ENCODE data around the gene SRRM5.
A peak's percentile ranks its signal among the peaks of the same experiment; 100 is the strongest.
"Not testable (repeated sequence)": the region's sequence is repeated elsewhere in the genome, so short reads cannot be mapped to it uniquely, and the experiment has no call there.

SRRM5 gene

GRCh38 chr19:43611788-43612187 is at the start of gene SRRM5:
Gene SRRM5 (plus strand): TSS chr19:43612088. CDS start chr19:43612122, 34 bp downstream.
- no peak for DNase-seq (ENCODE audit: low read depth)

- DNase-seq (ENCODE audit: low read depth) = no peak
These were observed 49.6 kb upstream of the SRRM5 start for GRCh38 chr19:43562226-43562697.

- DNase-seq (ENCODE audit: low read depth) = peak; percentile 57
These were observed 49.1 kb upstream of the SRRM5 start for GRCh38 chr19:43562698-43563241.

- no peak for DNase-seq (ENCODE audit: low read depth)
These were observed 48.0 kb upstream of the SRRM5 start for GRCh38 chr19:43563816-43564457.

GRCh38 chr19:43564800-43565199 is 47.1 kb upstream of the SRRM5 start:
- no peak for DNase-seq (ENCODE audit: low read depth)

GRCh38 chr19:43569657-43570056 is 42.2 kb upstream of the SRRM5 start:
- DNase-seq (ENCODE audit: low read depth) = no peak

GRCh38 chr19:43570174-43570791 is 41.6 kb upstream of the SRRM5 start:
- no peak for DNase-seq (ENCODE audit: low read depth)

- DNase-seq (ENCODE audit: low read depth) = no peak
These were observed 39.7 kb upstream of the SRRM5 start for GRCh38 chr19:43572171-43572588.

GRCh38 chr19:43574424-43575155 is 37.3 kb upstream of the SRRM5 start:
- no peak for DNase-seq (ENCODE audit: low read depth)

- peak; percentile 94 for DNase-seq (ENCODE audit: low read depth)
These were observed 36.5 kb upstream of the SRRM5 start, which contains the start of the genes PINLYP and XRCC1 for GRCh38 chr19:43575156-43575950. Gene PINLYP (plus strand): TSS chr19:43575801. CDS start chr19:43577192, 1,391 bp downstream. Gene XRCC1 (minus strand): TSS chr19:43575527. CDS start chr19:43575458, 69 bp downstream.

- no peak for DNase-seq (ENCODE audit: low read depth)
These were observed 35.7 kb upstream of the SRRM5 start for GRCh38 chr19:43575955-43576878.

- DNase-seq (ENCODE audit: low read depth) = no peak
These were observed 33.1 kb upstream of the SRRM5 start for GRCh38 chr19:43578787-43579186.

- DNase-seq (ENCODE audit: low read depth) = no peak
These were observed 30.4 kb upstream of the SRRM5 start for GRCh38 chr19:43581467-43581866.

GRCh38 chr19:43582495-43582894 is 29.4 kb upstream of the SRRM5 start:
- DNase-seq (ENCODE audit: low read depth) = no peak

- DNase-seq (ENCODE audit: low read depth) = no peak
These were observed 27.4 kb upstream of the SRRM5 start for GRCh38 chr19:43584484-43584883.

GRCh38 chr19:43586346-43586745 is 25.5 kb upstream of the SRRM5 start:
- DNase-seq (ENCODE audit: low read depth) = no peak

GRCh38 chr19:43587029-43587428 is 24.9 kb upstream of the SRRM5 start:
- not testable (repeated sequence) for DNase-seq (ENCODE audit: low read depth)

- DNase-seq (ENCODE audit: low read depth) = no peak
These were observed 22.6 kb upstream of the SRRM5 start for GRCh38 chr19:43589277-43589676.

- no peak for DNase-seq (ENCODE audit: low read depth)
These were observed 22.2 kb upstream of the SRRM5 start for GRCh38 chr19:43589678-43590077.

- DNase-seq (ENCODE audit: low read depth) = no peak
These were observed 19.8 kb upstream of the SRRM5 start for GRCh38 chr19:43591904-43592772.

All from stimulated activated CD8-positive, alpha-beta memory T cell treated with anti-CD3 and anti-CD28 coated beads, Interleukin-4, amount 100 ng/mL, for 24 hours (primary cell).